K562 (cell line): ENCODE results near the gene PLEKHH2. TPM values are rescaled to one million over a fixed set of nuclear protein-coding genes. Genes with fewer than 3 reads are reported as not detected.

Experiments used
- AFF4 ChIP-seq: sonication (generic); formaldehyde crosslinking; IDR thresholded peaks from 2 replicates; pipeline ENCODE4 v1.8.0; 2023; ENCODE audit warnings: mild to moderate bottlenecking, missing genetic modification reagents
- DPF2 ChIP-seq: fragments of 450-650 bp; IDR thresholded peaks from 2 replicates; pipeline ENCODE4 v1.6.1; 2016
- KDM5B ChIP-seq: fragments of 200-600 bp; sonication (generic); IDR thresholded peaks from 2 replicates; pipeline ENCODE4 v1.6.1; 2012; ENCODE audit warnings: low read depth, mild to moderate bottlenecking, moderate library complexity, low read length, control low read depth, inconsistent platforms; ENCODE audit not compliant: insufficient replicate concordance
- NCOA1 ChIP-seq: fragments of 450-650 bp; IDR thresholded peaks from 2 replicates; pipeline ENCODE4 v1.6.1; 2016; ENCODE audit warnings: low read depth
- NFE2 ChIP-seq: IDR thresholded peaks from 2 replicates; pipeline ENCODE4 v1.6.1; 2014; ENCODE audit warnings: antibody characterized with exemption, low read depth
- PHB2 ChIP-seq: fragments of 450-650 bp; IDR thresholded peaks from 2 replicates; pipeline ENCODE4 v1.6.1; 2017; ENCODE audit warnings: low read depth
- ZNF217 ChIP-seq: sonication (generic); formaldehyde crosslinking; IDR thresholded peaks from 2 replicates; pipeline ENCODE4 v1.8.0; 2022; ENCODE audit warnings: mild to moderate bottlenecking, missing genetic modification reagents
- ZNF41 ChIP-seq: fragments of 250-450 bp; sonication (Bioruptor Pico); conservative IDR thresholded peaks from 2 replicates; pipeline ENCODE4 v1.4.0; 2020; ENCODE audit warnings: mild to moderate bottlenecking
- polyA plus RNA-seq, 8 experiments: library from polyadenylated mRNA; depleted of rRNA in 4 of 8; stranded (reverse) in 5 of 8; unstranded in 3 of 8; fragments of >200 nt; fragmentation: Nextera tagmentation in 2 of 8; fragmentation: Illumina TruSeq in 1 of 8; extraction: Ambion mirVana in 2 of 8; extraction: Trizol in 1 of 8; gene quantifications; 2 replicates each; pipeline versions ENCODE4 v1.2.1 to v1.2.3, GENCODE V29; 2011 to 2014; ENCODE audit warnings: inconsistent platforms in 1 of 8, missing spikeins in 1 of 8
- total RNA-seq, 7 experiments: library from RNA; depleted of rRNA in 6 of 7; stranded (reverse); fragments of >200 nt in 6 of 7; fragmentation: Illumina TruSeq in 2 of 7; extraction: Trizol in 2 of 7; gene quantifications; 2 replicates each; pipeline versions ENCODE4 v1.2.1 to v1.2.3, GENCODE V29; 2011 to 2021; ENCODE audit warnings: low replicate concordance in 1 of 7
- TF ChIP-seq, protein P1 (sequence below): fragments of 250-450 bp; sonication (Bioruptor Pico); IDR thresholded peaks from 2 replicates; pipeline ENCODE4 v1.9.0; 2021; ENCODE audit warnings: mild to moderate bottlenecking, inconsistent platforms

Gene PLEKHH2
- total and polyA plus RNA-seq, 9 of the 15 experiments (the other 6 are each of a cell fraction or from before 2014, with no cell fraction given), result 0.77 to 13.5 (median 2.7) TPM

DNA sequence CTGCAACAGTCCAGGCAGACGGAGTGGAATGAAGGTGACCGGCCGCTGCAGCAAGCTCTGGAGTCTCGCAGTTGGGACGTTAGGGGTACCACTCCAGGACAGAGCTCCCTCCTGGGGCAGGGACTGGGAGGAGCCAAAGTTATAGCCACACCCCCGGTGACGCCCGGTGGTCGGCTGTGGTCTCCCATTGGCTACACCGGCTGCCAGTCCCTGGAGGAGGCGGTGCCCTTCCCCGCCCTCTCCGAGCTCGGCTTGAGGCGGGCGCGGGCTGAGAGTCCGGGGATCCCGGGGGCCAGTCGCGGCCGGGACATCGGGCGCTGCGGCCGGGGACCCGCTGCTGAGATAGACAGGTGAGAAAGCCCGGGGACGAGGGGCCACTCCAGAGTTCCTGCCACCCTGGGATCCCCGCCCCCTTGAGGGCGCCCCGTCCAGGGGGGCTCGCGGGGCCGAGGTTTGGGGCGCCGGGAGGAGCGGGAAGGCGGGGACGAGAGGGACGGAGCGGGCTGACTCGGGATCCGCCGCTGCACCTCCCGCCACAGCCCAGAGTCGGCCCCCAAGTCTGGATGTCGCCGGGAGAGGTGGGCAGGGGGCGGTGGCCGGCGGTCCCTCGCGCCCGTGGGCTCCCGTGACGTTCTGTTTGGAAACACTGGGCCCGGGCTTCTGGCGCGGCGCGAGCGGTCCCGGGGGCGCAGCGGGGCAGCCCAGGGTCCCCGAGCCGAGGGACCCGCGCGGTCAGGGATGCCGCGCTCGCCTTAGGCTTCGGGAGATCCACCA is at the start of gene PLEKHH2 (continued):
- TF ChIP-seq KDM5B (peak; percentile 68), PHB2 (no peak), NCOA1 (no peak), ZNF41 (CRISPR knock-in tag) (no peak), DPF2 (no peak), AFF4 (CRISPR knock-in tag) (0 out of 2 replicates have a peak, but pooled peaks have one; percentile 16), NFE2 (no peak), ZNF217 (CRISPR knock-in tag) (no peak)
- TF ChIP-seq, protein P1, sequence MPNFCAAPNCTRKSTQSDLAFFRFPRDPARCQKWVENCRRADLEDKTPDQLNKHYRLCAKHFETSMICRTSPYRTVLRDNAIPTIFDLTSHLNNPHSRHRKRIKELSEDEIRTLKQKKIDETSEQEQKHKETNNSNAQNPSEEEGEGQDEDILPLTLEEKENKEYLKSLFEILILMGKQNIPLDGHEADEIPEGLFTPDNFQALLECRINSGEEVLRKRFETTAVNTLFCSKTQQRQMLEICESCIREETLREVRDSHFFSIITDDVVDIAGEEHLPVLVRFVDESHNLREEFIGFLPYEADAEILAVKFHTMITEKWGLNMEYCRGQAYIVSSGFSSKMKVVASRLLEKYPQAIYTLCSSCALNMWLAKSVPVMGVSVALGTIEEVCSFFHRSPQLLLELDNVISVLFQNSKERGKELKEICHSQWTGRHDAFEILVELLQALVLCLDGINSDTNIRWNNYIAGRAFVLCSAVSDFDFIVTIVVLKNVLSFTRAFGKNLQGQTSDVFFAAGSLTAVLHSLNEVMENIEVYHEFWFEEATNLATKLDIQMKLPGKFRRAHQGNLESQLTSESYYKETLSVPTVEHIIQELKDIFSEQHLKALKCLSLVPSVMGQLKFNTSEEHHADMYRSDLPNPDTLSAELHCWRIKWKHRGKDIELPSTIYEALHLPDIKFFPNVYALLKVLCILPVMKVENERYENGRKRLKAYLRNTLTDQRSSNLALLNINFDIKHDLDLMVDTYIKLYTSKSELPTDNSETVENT (CRISPR knock-in tag), result no peak
